ENCODE data around the gene CFAP70. TPM values are rescaled to one million over a fixed set of nuclear protein-coding genes. Genes with fewer than 3 reads are reported as not detected.
A peak's percentile ranks its signal among the peaks of the same experiment; 100 is the strongest.

Gene CFAP70
- total RNA-seq = 0.32 and 0.43 TPM in 2 replicates

DNA sequence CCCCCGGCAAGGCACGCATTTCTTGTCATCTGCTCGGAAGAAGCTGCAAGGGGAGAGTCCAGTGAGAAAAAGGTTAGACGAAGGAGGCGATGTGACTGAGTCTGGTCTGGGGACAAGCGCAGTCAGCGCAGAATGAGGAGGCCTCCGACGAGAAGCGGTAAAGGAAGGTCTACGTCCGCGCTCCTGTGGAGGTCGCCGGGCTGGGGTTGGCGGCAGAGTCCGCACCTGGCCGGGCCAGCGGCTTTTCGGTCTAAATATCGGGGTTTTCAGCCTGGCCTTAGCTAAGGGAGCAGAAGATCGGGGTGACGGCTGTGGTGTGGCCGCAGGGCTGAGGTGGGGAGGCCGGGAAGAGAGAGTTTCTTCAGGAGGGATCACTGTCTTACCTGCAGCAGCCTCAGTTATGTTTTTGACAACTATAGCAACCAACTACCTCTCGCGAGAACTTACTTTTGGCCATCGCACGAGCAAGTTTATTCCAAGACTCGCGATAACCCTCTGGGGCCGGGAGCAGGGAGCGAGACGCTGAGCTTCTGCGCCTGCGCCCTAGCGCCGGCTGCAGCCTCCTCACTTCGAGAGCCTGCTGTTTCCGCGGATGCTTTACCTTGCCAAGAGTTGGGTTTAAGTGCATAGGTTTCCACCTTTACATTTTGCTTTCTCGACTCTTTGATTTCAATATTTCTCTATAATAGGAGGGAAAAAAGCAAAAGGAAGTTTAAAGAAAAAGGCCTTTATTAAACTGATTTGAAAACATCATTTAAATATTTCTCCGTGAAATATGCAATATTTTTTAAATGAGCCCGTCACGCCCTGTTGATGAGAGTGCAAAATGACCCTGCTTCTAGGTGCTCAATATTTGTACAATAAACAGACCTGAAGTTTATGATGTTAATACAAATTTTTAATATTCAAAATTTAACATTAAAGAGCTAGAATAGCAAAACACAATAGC, at the start of gene CFAP70:
Gene CFAP70, minus strand, starts transcription at position 534 of the 949 bp plus-strand sequence. CDS start 4,068 bp downstream, outside the sequence.
- peak; percentile 96 for DNase-seq (ENCODE audit: low read depth)
- no peak for TF ChIP-seq CTCF (IDR thresholded peaks at IDR 0.05; ENCODE audit: insufficient read depth, low read depth, low read length)
- H3K4me3 ChIP-seq (ENCODE audit: low read depth, low read length) = peak within 1 kb of the TSS; percentile 71

DNA sequence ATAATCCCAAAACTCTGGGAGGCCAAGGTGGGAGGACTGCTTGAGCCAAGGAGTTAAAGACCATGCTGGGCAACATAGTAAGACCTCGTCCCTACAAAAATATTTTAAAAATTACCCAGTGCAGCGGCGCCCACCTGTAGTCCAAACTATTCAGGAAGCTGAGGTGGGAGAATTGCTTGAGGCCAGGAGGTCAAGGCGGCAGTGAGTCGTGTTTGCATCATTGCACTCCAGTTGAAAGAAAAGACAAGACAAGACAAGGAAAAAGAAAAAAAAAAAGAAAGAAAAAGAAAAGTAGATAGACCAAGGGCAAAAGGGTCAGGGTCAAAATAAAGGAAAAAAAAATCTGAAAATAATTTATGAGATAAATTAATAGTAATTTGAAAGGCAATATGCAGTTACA, 49.4 kb upstream of the CFAP70 start:
- TF ChIP-seq CTCF (IDR thresholded peaks at IDR 0.05; ENCODE audit: insufficient read depth, low read depth, low read length) = no peak
- no peak for DNase-seq (ENCODE audit: low read depth)

GRCh38 chr10:73407495-73407894, 48.8 kb upstream of the CFAP70 start:
- no peak for TF ChIP-seq CTCF (IDR thresholded peaks at IDR 0.05; ENCODE audit: insufficient read depth, low read depth, low read length)
- DNase-seq (ENCODE audit: low read depth) = no peak
- no peak overlapping the region for H3K4me3 ChIP-seq (ENCODE audit: low read depth, low read length)

More for the DNA sequence above, 49.4 kb upstream of the CFAP70 start:
- no peak overlapping the region for H3K4me3 ChIP-seq (ENCODE audit: low read depth, low read length)

GRCh38 chr10:73406846-73407245, 48.2 kb upstream of the CFAP70 start:
- no peak for TF ChIP-seq CTCF (IDR thresholded peaks at IDR 0.05; ENCODE audit: insufficient read depth, low read depth, low read length)
- DNase-seq (ENCODE audit: low read depth) = no peak
- no peak overlapping the region for H3K4me3 ChIP-seq (ENCODE audit: low read depth, low read length)

DNA sequence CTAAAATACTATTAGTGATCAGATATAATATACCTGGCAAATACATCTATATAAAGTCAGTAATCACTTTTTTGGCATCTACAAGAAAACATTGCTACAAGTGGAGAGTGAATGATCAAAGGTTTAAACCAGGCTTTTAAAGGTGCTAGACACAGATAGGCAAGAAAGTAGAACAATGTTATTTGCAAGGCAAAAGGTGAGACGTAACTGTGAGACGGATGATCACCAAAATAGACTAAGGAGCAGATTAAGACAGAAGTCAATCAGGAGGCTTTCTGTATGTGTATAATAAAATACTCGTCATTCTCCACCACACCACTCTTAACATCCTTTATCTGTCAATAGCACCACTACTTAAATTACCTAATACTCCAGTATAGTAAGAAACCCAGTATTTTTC, 46.9 kb upstream of the CFAP70 start:
- no peak for TF ChIP-seq CTCF (IDR thresholded peaks at IDR 0.05; ENCODE audit: insufficient read depth, low read depth, low read length)
- DNase-seq (ENCODE audit: low read depth) = no peak
- H3K4me3 ChIP-seq (ENCODE audit: low read depth, low read length) = no peak overlapping the region

GRCh38 chr10:73404690-73405089, 46.0 kb upstream of the CFAP70 start:
- H3K4me3 ChIP-seq (ENCODE audit: low read depth, low read length) = no peak overlapping the region
- no peak for DNase-seq (ENCODE audit: low read depth)
- no peak for TF ChIP-seq CTCF (IDR thresholded peaks at IDR 0.05; ENCODE audit: insufficient read depth, low read depth, low read length)

All from fibroblast of villous mesenchyme (primary cell).